DMS53 (cell line): ENCODE results near the gene CERS4.
"Not testable (repeated sequence)": the region's sequence is repeated elsewhere in the genome, so short reads cannot be mapped to it uniquely, and the experiment has no call there.

Experiments
- DNase-seq: peaks from one replicate; lab custom pipeline; 2025; lab: John Stamatoyannopoulos, UW

Gene CERS4

DNA sequence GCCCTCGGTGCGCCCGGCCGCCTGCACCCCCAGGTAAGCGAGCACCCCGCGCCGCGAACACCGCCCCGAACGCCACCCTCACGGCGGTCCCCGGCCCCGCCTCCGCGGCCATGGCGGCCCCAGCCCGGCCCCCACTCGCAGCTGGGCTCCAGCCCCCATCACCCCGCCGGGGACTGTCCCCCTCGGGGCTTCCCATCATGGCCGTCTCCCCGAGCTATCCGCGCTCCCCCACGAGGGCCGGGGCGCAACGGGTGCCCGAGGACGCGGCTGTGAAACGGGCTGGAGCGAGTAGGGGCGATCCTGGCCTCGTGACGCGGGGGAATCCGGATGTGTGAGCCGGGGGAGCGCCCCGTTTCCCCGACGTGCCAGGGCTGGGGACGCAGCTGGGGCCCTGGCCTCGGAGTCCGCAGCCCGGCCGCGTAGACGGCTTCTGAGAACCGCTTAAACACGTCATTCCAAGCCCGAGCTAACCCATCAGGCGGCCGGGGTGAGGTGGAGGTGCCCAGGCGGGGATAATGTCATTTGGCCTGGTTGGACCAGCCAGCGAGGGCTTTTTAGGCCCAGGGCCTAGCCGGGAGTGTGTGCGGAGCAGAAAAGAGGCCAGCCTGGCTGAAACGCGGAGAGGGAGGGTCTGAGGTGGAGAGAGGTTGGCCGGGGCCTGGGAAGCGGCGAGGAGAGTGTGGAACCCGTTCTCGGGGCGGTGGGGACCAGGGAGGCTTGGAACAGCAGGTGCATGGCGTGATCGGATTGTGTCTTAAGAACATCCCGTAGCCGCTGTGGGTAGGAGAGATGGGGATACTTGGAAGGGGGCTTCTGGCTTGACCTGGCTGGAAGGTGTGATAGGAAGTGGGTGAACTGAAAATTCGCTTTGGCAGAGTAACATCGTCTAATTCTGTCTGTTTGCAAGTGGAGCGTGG is 550 bp downstream of the CERS4 start:
- DNase-seq: peak; percentile 73

DNA sequence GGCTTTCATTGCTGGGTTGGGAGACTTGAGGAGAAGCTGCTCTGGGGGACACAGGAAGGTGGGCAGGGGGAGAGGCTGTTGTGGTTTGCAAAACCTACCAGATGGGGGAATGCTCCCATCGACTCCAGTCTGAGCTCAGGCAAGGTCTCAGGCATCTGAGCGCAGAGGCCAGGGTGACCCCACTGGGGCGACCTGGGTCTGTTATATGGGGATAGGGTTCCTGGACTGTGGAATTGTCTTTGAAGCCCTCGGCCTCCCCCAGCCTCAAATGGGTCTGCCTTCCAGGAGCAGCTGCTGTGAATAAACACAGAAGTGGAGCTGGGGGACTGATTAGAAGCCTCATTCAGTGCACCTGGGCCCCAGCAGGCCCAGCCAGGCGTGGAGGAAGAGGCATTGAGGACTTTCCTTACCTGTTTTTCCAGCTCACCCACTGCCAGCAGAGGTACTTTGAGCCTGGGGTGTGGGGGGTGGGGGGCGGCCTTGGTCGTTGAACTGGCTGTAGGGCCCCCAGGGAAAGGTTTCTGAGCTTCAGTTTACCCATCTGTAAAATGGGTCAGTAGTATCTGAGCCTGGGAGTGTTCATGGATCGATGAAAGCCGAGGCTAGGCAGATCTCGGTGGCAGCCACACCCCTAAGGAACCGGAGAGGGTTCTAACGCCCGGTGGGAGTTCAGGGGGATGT is 1.4 kb downstream of the CERS4 start:
- peak; percentile 82 for DNase-seq

DNA sequence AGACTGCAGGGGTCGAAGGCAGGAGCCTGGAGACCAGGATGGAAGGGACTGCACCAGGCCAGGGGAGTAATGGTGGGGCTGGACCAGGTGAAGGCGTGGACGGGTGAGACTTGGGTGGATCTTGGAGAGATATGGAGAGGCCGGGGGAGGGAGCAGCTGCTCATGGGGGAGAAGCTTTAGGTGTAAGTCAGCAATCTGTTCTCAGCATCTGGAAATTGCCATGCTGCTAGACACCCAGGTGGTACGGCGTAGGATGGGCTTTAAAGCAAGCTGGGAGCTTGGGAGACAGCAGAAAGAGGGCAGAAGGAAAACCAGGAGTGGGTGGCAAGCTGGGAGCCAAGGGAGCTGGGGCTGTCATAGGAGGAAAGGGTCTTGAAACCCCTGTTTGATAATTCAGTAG is 3.0 kb downstream of the CERS4 start:
- DNase-seq: no peak

DNA sequence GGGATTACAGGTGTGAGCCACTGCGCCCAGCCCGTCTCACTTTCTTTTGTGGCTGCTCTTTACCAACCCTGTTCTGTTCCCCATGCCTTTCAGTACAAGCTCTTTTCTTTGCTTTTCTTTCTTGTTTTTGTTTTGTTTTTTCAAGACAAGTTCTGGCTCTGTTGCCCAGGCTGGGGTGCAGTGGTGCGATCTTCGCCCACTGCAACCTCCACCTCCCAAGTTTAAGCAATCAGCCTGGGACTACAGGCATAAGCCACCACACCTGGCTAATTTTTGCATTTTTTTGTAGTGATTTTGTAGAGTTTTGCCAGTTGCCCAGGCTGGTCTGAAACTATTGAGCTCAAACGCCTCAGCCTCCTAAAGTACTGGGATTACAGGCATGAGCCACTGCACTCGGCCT is 3.7 kb downstream of the CERS4 start:
- DNase-seq: no peak

DNA sequence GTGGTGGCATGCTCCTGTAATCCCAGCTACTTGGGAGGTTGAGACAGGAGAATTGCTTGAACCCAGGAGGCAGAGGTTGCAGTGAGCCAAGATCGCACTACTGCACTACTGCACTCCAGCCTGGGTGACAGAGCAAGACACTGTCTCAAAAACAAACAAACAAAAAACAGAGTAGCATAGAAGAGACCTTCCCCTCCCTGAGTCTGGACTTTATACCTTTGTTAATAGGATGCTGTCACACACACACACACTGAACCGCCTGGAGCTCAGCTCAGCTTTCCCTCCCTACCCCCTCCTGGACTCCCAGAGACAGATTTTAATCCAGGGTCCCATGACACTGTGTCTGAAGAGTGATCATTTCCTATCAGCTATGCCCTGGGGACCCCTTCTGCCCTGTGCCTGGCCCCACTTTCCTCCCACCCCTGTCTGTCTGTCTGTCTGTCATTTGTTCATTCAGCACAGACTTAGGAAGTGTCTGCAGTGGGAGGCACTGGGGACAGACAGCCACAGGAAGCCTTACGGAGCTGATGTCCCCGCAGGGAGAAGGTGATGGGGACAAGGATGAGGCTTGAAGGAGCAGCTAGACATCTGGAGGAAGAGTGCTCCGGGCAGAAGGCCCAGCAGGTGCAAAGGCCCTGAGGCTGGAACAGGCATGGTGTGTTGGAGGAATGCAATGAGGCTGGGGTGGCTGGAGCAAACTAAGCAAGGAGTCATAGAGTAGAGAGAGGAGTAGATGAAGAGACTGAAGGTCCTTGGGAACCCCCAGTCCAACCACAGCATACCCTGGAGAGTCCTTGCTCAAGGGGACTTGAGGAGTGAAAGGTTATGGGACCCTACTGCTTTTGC is 4.9 kb downstream of the CERS4 start:
- DNase-seq: no peak

DNA sequence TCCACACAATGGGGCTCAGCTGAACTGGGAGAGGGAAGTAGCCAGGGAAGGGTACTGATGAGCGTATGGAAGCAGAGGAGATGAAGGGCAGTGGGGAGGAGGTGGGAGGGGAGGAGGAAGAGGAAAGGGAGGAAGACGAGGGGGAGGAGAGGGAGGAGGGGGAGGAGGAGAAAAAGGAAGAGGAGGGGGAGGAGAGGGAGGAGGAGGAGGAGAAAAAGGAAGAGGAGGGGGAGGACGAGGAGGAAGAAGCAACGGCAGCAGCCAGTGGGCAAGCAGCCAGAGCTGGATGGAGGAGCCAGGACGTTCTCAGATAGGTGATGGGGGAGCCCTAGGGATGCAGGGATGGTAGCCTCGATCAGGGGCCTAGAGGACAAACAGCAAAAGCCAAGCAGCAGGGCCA is 5.6 kb downstream of the CERS4 start:
- DNase-seq: no peak

DNA sequence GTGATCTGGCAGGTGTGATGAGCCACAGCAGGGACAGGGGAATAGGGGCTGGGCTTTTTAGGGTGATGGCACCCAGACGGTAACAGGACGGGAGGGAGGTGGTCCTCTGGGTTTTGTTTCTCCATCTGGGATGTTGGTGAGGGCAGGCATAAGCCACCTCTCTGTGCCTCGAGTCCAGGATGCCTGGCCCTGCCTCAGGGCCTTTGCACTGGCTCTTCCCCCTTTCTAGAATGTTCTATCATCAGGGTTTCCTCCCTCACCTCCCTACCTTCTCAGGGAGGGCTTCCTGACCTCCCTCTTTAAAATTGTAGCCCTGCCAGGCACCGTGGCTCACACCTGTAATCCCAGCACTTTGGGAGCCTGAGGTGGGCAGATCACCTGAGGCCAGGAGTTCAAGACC is 6.6 kb downstream of the CERS4 start:
- DNase-seq: no peak

DNA sequence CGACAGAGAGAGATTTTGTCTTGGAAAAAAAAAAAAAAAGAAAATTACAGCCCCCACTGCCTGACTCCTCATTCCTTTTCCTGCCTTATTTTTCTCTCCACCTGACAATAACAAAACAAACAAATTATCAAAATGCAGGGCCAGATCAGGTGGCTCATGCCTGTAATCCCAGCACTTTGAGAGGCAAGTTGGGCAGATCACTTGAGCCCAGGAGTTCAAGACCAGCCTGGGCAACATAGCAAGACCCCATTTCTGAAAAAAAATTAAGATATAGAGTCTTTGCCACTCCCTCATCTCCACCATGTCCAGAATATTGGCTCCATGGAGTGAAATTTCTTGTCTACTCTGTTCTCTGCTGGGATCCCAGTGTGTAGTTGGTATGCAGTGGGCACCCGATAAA is 7.2 kb downstream of the CERS4 start:
- no peak for DNase-seq

DNA sequence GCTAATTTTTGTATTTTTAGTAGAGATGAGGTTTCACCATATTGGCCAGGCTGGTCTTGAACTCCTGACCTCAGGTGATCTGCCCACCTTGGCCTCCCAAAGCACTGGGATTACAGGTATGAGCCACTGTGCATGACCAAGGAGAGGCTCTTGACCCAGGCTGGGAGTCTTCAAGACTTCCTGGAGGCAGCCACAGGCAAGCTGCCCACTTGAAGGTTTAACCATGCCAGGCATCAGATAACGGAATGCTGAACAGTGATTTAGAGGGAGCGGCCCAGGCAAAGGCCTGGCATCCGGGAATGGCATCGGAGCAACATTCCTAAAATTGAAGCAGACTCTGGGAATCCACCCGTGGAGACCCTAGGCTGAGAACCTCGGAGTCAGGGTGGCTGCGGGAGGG is 9.0 kb downstream of the CERS4 start:
- DNase-seq: not testable (repeated sequence)

DNA sequence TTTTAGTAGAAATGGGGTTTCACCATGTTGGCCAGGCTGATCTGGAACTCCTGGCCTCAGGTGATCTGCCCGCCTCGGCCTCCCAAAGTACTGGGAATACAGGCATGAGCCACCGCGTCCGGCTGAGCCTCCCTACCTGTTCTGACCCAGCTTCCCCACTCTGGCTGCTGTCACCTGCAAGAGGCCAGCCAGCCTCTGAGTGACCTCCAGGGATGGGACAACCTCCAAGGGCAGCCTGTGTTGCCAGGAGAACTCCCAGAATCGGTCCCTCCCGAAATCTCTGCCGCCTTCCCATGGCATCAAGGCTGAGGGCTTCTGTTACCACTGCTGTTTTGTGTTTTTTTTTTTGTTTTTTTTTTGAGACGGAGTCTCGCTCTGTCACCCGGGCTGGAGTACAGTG is 11.3 kb downstream of the CERS4 start:
- no peak for DNase-seq

DNA sequence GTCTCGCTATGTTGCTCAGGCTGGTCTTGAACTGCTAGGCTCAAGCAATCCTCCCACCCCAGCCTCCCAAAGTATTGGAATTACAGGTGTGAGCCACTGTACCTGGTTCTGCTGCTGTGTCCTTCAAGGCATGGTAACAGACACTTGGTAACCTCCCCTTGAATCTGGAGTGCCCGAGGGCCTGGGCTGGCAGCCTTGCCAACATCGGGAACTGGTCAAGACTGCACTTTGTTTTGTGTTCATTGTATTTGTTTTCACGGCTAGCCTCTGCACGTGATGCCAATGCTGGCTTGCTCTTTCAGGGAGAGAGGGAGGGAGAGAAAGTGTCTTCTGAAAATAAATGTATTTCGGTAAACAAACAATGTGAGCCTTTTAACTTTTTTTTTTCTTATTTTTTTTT is 12.0 kb downstream of the CERS4 start:
- DNase-seq: peak; percentile 22

DNA sequence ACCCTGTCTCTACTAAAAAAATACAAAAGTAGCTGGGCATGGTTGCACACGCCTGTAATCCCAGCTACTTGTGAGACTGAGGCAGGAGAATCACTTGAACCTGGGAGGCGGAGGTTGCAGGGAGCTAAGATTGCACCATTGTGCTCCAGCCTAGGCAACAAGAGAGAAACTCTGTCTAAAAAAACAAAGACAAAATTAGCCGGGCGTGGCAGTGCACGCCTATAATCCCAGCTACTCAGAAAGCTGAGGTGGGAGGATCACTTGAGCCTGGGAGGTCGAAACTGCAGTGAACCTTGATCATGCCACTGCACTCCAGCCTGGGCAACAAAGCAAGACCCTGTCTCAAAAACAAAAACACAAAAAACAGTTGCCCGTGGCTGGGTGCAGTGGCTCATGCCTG is 14.3 kb downstream of the CERS4 start:
- DNase-seq: not testable (repeated sequence)

DNA sequence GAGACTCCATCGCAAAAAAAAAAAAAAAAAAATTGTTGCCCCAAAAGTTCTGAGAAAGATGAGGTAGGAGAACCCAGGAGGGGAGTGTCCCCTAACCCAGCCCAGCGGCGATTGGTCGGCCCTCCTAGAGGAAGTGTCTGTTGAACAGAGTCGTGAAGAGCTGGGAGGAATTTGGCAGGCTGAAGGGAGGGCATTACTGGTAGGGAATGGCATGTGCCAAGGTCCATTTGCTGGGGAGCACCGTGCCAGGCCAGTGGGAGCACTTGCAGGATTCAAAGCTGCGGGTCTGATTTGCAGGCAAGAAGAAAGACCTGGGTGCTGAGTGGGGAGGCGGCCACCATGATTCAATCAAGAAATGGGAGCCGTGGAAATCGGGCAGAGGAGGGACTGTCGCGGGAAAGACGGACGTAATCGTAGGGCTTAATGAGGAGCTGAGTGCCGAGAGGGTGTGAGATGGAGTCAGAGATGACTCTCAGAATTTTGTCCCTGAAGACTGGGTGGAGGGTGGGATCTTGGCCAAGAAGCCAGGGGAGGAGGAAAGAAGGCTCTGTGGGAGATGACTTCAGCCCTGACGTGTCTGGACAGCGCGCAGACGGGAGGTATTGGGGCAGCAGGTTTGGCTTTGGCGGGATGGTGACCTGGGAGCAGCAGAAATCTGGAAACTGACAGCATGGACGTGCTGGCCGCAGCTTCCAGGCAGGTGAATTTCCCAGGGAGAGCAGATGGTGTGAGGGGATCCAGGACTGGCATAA is 15.4 kb downstream of the CERS4 start:
- no peak for DNase-seq

DNA sequence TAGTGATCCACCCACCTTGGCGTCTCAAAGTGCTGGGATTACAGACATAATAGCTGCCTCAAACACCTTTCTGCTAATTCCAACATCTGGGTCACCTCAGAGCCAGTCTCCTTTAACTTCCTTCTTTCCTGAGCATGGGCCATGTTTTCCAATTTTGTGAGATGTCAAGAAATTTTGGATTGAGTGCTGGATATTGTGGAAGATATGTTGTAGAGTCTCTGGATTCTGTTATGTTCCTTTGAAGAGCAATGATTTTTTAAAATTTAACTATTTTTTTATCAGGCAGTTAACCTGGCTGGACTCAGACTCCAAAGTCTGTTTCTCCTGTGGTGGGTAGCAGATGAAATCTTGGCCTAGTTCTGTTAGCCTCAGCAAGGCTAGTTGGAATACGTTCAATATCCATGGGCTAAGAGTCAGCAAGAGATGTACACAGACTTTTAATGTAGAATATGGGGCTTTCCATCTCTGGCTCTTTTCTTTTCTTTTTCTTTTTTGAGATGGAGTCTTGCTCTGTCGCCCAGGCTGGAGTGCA is 22.0 kb downstream of the CERS4 start:
- no peak for DNase-seq

DNA sequence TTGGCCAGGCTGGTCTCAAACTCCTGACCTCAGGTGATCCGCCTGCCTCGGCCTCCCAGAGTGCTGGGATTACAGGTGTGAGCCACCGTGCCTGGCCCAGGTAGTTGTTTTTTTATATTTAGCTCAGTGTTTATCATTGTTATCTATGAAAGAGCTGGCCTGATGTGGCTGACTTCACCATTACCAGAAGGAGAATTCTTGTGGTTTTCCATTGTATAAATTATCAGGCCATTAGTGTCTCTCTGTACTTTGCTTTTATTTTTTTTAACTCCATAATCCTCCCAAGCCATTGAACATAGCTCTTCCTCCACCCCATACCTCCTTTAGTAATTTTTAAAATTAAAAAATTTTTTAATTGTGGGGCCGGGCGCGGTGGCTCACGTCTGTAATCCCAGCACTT is 24.2 kb downstream of the CERS4 start:
- no peak for DNase-seq

DNA sequence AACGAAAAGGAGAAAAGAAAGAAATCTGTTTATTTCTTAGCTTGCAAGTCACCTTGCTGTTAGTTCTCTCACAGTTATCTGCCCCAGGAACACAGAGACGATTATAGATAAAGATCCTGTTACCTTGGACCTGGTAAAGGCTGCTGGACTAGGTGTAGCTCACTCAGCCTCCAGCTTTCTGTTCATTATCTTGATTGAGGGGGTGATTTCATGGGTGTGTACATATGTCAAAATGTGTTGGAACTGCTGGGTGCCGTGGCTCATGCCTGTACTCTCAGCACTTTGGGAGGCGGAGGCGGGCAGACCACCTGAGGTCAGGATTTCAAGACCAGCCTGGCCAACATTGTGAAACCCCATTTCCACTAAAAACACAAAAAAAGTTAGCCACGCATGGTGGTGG is 27.9 kb downstream of the CERS4 start:
- no peak for DNase-seq

DNA sequence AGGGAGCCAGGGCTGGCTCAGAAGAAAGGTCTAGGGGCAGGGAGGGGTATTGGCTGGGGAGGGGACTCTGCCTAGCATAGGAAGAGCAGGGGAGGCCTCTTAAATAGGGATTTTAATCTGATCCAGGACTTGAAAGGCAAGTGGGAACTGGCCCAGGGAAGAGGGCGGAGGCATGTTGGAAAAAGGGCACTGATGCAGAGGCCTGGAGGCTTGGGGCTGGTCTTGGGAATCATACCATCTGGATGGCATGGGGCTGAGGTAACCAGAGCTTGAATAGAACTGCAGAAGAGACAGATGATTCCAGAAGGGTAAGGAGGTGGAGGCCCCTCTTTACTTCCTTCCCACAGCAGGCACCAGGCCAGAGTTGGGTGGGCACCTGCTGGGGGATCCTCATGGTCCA is 29.1 kb downstream of the CERS4 start:
- DNase-seq: no peak

DNA sequence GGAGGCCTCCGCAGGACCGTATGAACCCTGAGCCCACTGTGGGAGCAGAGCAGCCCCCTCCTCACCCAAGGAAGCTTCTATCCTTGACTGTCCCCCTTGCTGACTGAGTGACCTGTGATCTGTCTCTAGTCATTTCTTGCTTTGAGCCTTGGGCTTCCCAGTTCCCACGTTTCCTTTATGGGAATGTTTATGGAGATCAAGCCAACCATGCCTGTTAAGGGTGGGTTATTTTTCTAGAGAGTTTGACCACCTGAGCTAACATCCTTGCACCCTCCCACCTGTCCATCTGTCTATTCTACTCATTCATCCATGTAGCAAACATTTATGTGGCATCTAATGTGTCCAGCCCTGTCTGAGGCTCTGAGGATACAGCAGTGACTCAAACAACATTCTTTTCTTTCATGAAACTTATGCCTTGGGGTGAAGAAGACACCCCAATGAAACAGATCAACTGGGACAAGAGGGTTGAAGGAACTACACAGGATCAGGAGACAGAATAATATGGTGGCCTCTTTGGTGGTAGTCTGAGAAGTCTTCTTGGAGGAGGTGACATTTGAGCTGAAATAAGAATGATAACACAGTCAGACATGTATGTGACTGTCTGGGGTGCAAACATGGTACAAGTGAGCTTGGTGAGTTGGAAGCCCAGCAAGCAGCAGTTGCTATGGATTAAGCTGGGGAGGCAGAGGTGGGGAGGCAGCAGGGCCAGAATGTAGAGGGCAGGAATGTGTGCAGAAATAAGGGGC is 30.5 kb downstream of the CERS4 start:
- DNase-seq: no peak

DNA sequence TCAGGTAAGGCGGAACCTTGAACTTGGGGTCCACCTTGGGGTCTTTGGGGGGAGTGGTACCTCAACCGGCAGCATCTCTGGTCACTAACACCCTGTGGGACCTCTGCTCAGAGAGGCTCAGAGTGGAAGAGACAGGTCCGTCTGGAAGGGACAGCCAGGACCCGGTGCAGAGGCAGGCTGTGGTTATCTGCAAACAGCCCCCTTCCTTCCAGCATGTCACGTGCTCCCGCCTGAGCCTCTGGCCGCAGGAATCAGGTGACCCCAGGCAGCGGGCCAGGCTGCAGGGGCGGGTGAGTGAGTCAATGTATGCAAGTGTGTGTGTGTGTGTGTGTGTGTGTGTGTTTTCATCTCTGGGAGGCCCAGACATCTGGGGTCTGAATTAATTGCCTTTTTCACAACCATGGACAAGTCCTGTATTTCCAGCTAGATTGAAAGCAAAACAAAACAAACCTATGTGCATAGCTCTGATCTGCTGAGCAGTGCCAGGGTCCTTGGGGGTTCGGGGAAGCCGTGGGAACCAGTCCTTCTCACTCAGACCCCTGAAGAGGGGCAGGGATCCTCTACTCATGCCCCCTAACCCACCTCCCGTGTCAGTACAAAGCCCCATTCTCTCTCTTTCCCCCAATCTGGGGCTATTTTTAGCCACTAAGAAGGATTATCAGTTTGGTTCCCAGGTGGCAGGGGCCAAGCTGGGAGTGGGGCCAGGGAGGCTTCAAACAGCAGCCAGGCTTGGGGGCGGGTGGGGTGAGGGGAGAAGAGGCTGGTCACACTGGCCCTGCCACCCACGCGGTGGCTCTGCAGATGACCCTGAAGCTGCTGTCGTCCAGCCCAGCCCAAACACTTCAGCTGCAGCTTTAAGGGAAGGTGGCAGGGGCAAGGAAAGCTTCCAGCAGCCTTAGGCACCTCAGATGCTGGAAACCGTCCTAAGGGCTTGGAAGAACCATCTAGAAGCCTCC is 31.4 kb downstream of the CERS4 start:
- DNase-seq: no peak

DNA sequence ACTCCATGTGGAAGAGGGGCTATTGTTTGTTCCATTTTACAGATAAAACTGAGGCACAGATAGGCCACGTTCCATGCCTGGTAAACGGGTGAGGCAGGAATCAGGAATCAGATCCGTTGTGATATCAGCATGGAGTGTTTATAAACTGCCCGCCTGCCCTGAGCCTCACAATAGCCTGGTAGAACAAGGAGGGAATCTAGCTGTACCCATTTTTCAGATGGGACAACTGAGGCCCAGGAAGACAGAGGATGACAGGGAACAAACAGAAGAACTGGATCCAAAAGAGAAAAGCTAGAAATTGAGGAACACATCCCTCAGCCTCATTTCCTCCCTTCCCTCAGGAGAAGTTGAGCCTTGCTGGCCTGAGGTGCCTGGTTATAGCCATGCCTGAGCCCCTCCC is 32.5 kb downstream of the CERS4 start:
- no peak for DNase-seq
